ENCODE results near the gene MINDY4B.

The MINDY4B gene

GRCh38 chr3:150843241-150843640 lies 62.0 kb downstream of the MINDY4B start:
- Mint-ChIP-seq H3K9me3 (peaks cover 2% of the 10 kb centered on the region), H3K4me1 (no peaks in the 10 kb centered on the region), H3K27me3 (ENCODE audit: low read depth) (peaks cover 6% of the 10 kb centered on the region), H3K27ac (no peak overlapping the region), H3K4me3 (no peak overlapping the region), H3K36me3 (ENCODE audit: low read depth) (no peaks in the 10 kb centered on the region)
- TF ChIP-seq CTCF (IDR thresholded peaks at IDR 0.05; ENCODE audit: unreplicated experiment in 3 of 3): no peak

GRCh38 chr3:150840802-150841515 lies 64.3 kb downstream of the MINDY4B start:
- Mint-ChIP-seq H3K4me3 (no peak overlapping the region), H3K4me1 (no peaks in the 10 kb centered on the region), H3K27ac (no peak overlapping the region), H3K27me3 (ENCODE audit: low read depth) (peaks cover 11% of the 10 kb centered on the region), H3K36me3 (ENCODE audit: low read depth) (no peaks in the 10 kb centered on the region), H3K9me3 (peaks cover 11% of the 10 kb centered on the region)
- no peak for TF ChIP-seq CTCF (IDR thresholded peaks at IDR 0.05; ENCODE audit: unreplicated experiment in 3 of 3)

- Mint-ChIP-seq H3K36me3 (ENCODE audit: low read depth) (no peaks in the 10 kb centered on the region), H3K4me1 (no peaks in the 10 kb centered on the region), H3K4me3 (no peak overlapping the region), H3K9me3 (peaks cover 3% of the 10 kb centered on the region), H3K27ac (no peak overlapping the region), H3K27me3 (ENCODE audit: low read depth) (no peaks in the 10 kb centered on the region)
- no peak for TF ChIP-seq CTCF (IDR thresholded peaks at IDR 0.05; ENCODE audit: unreplicated experiment in 3 of 3)
These were observed 74.5 kb downstream of the MINDY4B start for GRCh38 chr3:150830745-150831144.

- no peak overlapping the region for H3K27ac Mint-ChIP-seq
- H3K4me3 Mint-ChIP-seq: no peak overlapping the region
- H3K27me3 Mint-ChIP-seq (ENCODE audit: low read depth): no peaks in the 10 kb centered on the region
- no peaks in the 10 kb centered on the region for H3K4me1 Mint-ChIP-seq
- no peaks in the 10 kb centered on the region for H3K9me3 Mint-ChIP-seq
- no peaks in the 10 kb centered on the region for H3K36me3 Mint-ChIP-seq (ENCODE audit: low read depth)
- peak in 1 of 3 experiments; percentile 29 for TF ChIP-seq CTCF (IDR thresholded peaks at IDR 0.05; ENCODE audit: unreplicated experiment in 3 of 3)
These were observed 75.1 kb downstream of the MINDY4B start for GRCh38 chr3:150830094-150830681.

GRCh38 chr3:150829408-150829807 lies 75.8 kb downstream of the MINDY4B start:
- no peak overlapping the region for H3K4me3 Mint-ChIP-seq
- no peaks in the 10 kb centered on the region for H3K9me3 Mint-ChIP-seq
- H3K27ac Mint-ChIP-seq: peak overlapping the region in 1 of 3 experiments; percentile 37
- no peak for TF ChIP-seq CTCF (IDR thresholded peaks at IDR 0.05; ENCODE audit: unreplicated experiment in 3 of 3)
- H3K27me3 Mint-ChIP-seq (ENCODE audit: low read depth): no peaks in the 10 kb centered on the region
- no peaks in the 10 kb centered on the region for H3K4me1 Mint-ChIP-seq
- H3K36me3 Mint-ChIP-seq (ENCODE audit: low read depth): no peaks in the 10 kb centered on the region

- Mint-ChIP-seq H3K27ac (peak overlapping the region in 1 of 3 experiments; percentile 37), H3K9me3 (no peaks in the 10 kb centered on the region), H3K4me3 (no peak overlapping the region), H3K27me3 (ENCODE audit: low read depth) (no peaks in the 10 kb centered on the region), H3K36me3 (ENCODE audit: low read depth) (no peaks in the 10 kb centered on the region), H3K4me1 (peaks cover under 1% of the 10 kb centered on the region)
- no peak for TF ChIP-seq CTCF (IDR thresholded peaks at IDR 0.05; ENCODE audit: unreplicated experiment in 3 of 3)
These were observed 76.2 kb downstream of the MINDY4B start for GRCh38 chr3:150828997-150829396.
